Measurements from ENCODE around the gene ZFP1.

ZFP1 gene

GRCh38 chr16:75195811-75196790 is 47.8 kb downstream of the ZFP1 start:
- H3K4me1 ChIP-seq: no peaks in the 10 kb centered on the region
- no peaks in the 10 kb centered on the region for H3K27me3 ChIP-seq
- no peaks in the 10 kb centered on the region for H3K36me3 ChIP-seq
- no peak for TF ChIP-seq CTCF (IDR thresholded peaks at IDR 0.05; ENCODE audit: low read depth, low read length)
- no peak overlapping the region for H3K4me3 ChIP-seq (ENCODE audit: low read depth, low read length)
- H3K9me3 ChIP-seq: no peaks in the 10 kb centered on the region
- DNase-seq: no peak

GRCh38 chr16:75196836-75197235 is 48.5 kb downstream of the ZFP1 start:
- no peak overlapping the region for H3K4me3 ChIP-seq (ENCODE audit: low read depth, low read length)
- no peaks in the 10 kb centered on the region for H3K36me3 ChIP-seq
- DNase-seq: no peak
- H3K27me3 ChIP-seq: no peaks in the 10 kb centered on the region
- no peaks in the 10 kb centered on the region for H3K4me1 ChIP-seq
- TF ChIP-seq CTCF (IDR thresholded peaks at IDR 0.05; ENCODE audit: low read depth, low read length): no peak
- no peaks in the 10 kb centered on the region for H3K9me3 ChIP-seq

- H3K36me3 ChIP-seq: no peaks in the 10 kb centered on the region
- no peak for TF ChIP-seq CTCF (IDR thresholded peaks at IDR 0.05; ENCODE audit: low read depth, low read length)
- H3K4me3 ChIP-seq (ENCODE audit: low read depth, low read length): peak overlapping the region; percentile 57
- no peaks in the 10 kb centered on the region for H3K27me3 ChIP-seq
- no peak for DNase-seq
- H3K9me3 ChIP-seq: no peaks in the 10 kb centered on the region
- no peaks in the 10 kb centered on the region for H3K4me1 ChIP-seq
Measured at GRCh38 chr16:75197522-75198134, 49.3 kb downstream of the ZFP1 start.

- no peaks in the 10 kb centered on the region for H3K36me3 ChIP-seq
- peak overlapping the region; percentile 57 for H3K4me3 ChIP-seq (ENCODE audit: low read depth, low read length)
- no peak for TF ChIP-seq CTCF (IDR thresholded peaks at IDR 0.05; ENCODE audit: low read depth, low read length)
- no peaks in the 10 kb centered on the region for H3K9me3 ChIP-seq
- H3K27me3 ChIP-seq: no peaks in the 10 kb centered on the region
- no peaks in the 10 kb centered on the region for H3K4me1 ChIP-seq
- peak; percentile 56 for DNase-seq
Measured at GRCh38 chr16:75198135-75198600, 49.8 kb downstream of the ZFP1 start.

- H3K9me3 ChIP-seq: no peaks in the 10 kb centered on the region
- H3K4me1 ChIP-seq: no peaks in the 10 kb centered on the region
- no peaks in the 10 kb centered on the region for H3K27me3 ChIP-seq
- no peak for DNase-seq
- no peak for TF ChIP-seq CTCF (IDR thresholded peaks at IDR 0.05; ENCODE audit: low read depth, low read length)
- H3K4me3 ChIP-seq (ENCODE audit: low read depth, low read length): no peak overlapping the region
- H3K36me3 ChIP-seq: no peaks in the 10 kb centered on the region
Measured at GRCh38 chr16:75202069-75202590, 53.8 kb downstream of the ZFP1 start.

Measured in BE2C (cell line).